HCT116 (cell line): ENCODE measurements around the gene RUNX1. TPM values are rescaled to one million over a fixed set of nuclear protein-coding genes. Genes with fewer than 3 reads are reported as not detected.

Source experiments
- ATAC-seq: fragments of 200-7000 bp; cut with Tn5 transposase; 2 replicates; pipeline ENCODE4 v1.9.1; 2020; ENCODE audit warnings: mild to moderate bottlenecking, moderate library complexity
- BruUV-seq: library from RNA; stranded (reverse); fragments of 400-500 nt; replicated peaks from 2 replicates; lab custom pipeline; 2021; lab: Mats Ljungman, UMichigan
- CTCF ChIA-PET: fragments of 300-600 bp; sonication (Branson Sonifier 250); formaldehyde crosslinking; loops from one replicate; lab custom pipeline; 2021; ENCODE audit warnings: antibody characterized with exemption; lab: Charles Lee
- POLR2A ChIA-PET: fragments of 300-600, 350-600 bp; sonication (Branson Sonifier 250); formaldehyde crosslinking; loops from one replicate; lab custom pipeline; 2021; ENCODE audit warnings: antibody characterized with exemption; lab: Charles Lee
- RAD21 ChIA-PET, 2 experiments: fragments of 300-600 bp; sonication (Branson Sonifier 250); formaldehyde crosslinking; loops; one replicate each; lab custom pipeline; 2023; ENCODE audit warnings: low total read pairs in 2 of 2; ENCODE audit not compliant: uncharacterized antibody in 2 of 2, unreplicated experiment in 2 of 2, low non-redundant PET in 1 of 2; lab: Charles Lee
- DNase-seq: peaks from one replicate; pipeline ENCODE4 v3.0.0-alpha.2; 2010; ENCODE audit warnings: low read depth, low spot score
- H2AFZ ChIP-seq: fragments of 200-600 bp; shearing (Covaris generic), sonication (generic); 2 replicates; pipeline ENCODE4 v1.6.1; 2017; ENCODE audit warnings: low read depth, mixed run types, mixed read lengths, antibody characterized with exemption, low read length; ENCODE audit not compliant: poor library complexity, severe bottlenecking
- H3K27ac ChIP-seq: 2 replicates; pipeline ENCODE4 v1.5.1; 2012; ENCODE audit warnings: low read depth, low read length
- H3K27me3 ChIP-seq: fragments of 200-600 bp; sonication (generic); 2 replicates; pipeline ENCODE4 v1.6.1; 2016; ENCODE audit warnings: mixed run types, low read length, mixed read lengths; ENCODE audit not compliant: insufficient read depth
- H3K36me3 ChIP-seq, 2 experiments: fragments of 200-500 bp in 1 of 2; fragments of 200-600 bp in 1 of 2; sonication (Bioruptor generic) in 1 of 2; sonication (generic) in 1 of 2; 2 replicates each; pipeline versions ENCODE4 v1.5.1 to v1.6.1; 2014 to 2016; ENCODE audit warnings: low read length in 2 of 2, inconsistent platforms in 1 of 2, mixed read lengths in 1 of 2, mixed run types in 1 of 2; ENCODE audit not compliant: insufficient read depth in 2 of 2, control insufficient read depth in 1 of 2
- H3K4me1 ChIP-seq, 2 experiments: fragments of 200-600 bp in 1 of 2; sonication (generic) in 1 of 2; 2 replicates each; pipeline versions ENCODE4 v1.5.1 to v1.6.1; 2012 to 2017; ENCODE audit warnings: low read length in 2 of 2, inconsistent platforms in 1 of 2, mild to moderate bottlenecking in 1 of 2, mixed read lengths in 1 of 2, mixed run types in 1 of 2, moderate library complexity in 1 of 2; ENCODE audit not compliant: insufficient read depth in 2 of 2, control insufficient read depth in 1 of 2
- H3K4me2 ChIP-seq: fragments of 200-600 bp; sonication (generic); 2 replicates; pipeline ENCODE4 v1.6.1; 2017; ENCODE audit warnings: mixed run types, low read length, mixed read lengths
- H3K4me3 ChIP-seq, 2 experiments: fragments of 200-600 bp in 1 of 2; sonication (generic) in 1 of 2; replicated peaks in 1 of 2; 2 replicates each; pipeline ENCODE4 v1.5.1; 2011 to 2016; ENCODE audit warnings: low read length in 2 of 2, control low read depth in 1 of 2, low read depth in 1 of 2, mild to moderate bottlenecking in 1 of 2, mixed read lengths in 1 of 2, mixed run types in 1 of 2
- H3K79me2 ChIP-seq: fragments of 200-600 bp; sonication (generic); 2 replicates; pipeline ENCODE4 v1.6.1; 2017; ENCODE audit warnings: mild to moderate bottlenecking, mixed run types, low read length, moderate library complexity, mixed read lengths; ENCODE audit not compliant: insufficient read depth
- H3K9ac ChIP-seq: fragments of 200-600 bp; sonication (generic); 2 replicates; pipeline ENCODE4 v1.6.1; 2016; ENCODE audit warnings: low read length, mixed read lengths
- H3K9me2 ChIP-seq: fragments of 200-600 bp; sonication (generic), shearing (Covaris generic); 2 replicates; pipeline ENCODE4 v1.6.1; 2017; ENCODE audit warnings: mixed run types, mild to moderate bottlenecking, moderate library complexity; ENCODE audit not compliant: insufficient read depth
- H3K9me3 ChIP-seq, 2 experiments: fragments of 200-500 bp in 1 of 2; fragments of 200-600 bp in 1 of 2; sonication (Bioruptor generic) in 1 of 2; sonication (generic) in 1 of 2; 2 replicates each; pipeline ENCODE4 v1.6.1; 2014 to 2017; ENCODE audit warnings: low read length in 2 of 2, mixed read lengths in 2 of 2, inconsistent platforms in 1 of 2, low read depth in 1 of 2, mild to moderate bottlenecking in 1 of 2, mixed run types in 1 of 2, moderate library complexity in 1 of 2; ENCODE audit not compliant: control insufficient read depth in 1 of 2, insufficient read depth in 1 of 2
- H4K20me1 ChIP-seq: fragments of 200-600 bp; sonication (generic), shearing (Covaris generic); 2 replicates; pipeline ENCODE4 v1.6.1; 2017; ENCODE audit warnings: mixed run types, mild to moderate bottlenecking, moderate library complexity; ENCODE audit not compliant: insufficient read depth
- CEBPB ChIP-seq: IDR thresholded peaks from 2 replicates; pipeline ENCODE4 v1.6.1; 2012; ENCODE audit warnings: low read depth
- FOSL1 ChIP-seq: IDR thresholded peaks from 2 replicates; pipeline ENCODE4 v1.6.1; 2012; ENCODE audit warnings: low read depth
- MAX ChIP-seq: IDR thresholded peaks from 2 replicates; pipeline ENCODE4 v1.6.1; 2012
- POLR2AphosphoS5 ChIP-seq: IDR thresholded peaks from 2 replicates; pipeline ENCODE4 v1.6.1; 2011; ENCODE audit warnings: mild to moderate bottlenecking, low read depth, low read length, moderate library complexity
- REST ChIP-seq: IDR thresholded peaks from 2 replicates; pipeline ENCODE4 v1.6.1; 2012; ENCODE audit warnings: low read depth
- SP1 ChIP-seq: IDR thresholded peaks from 2 replicates; pipeline ENCODE4 v1.6.1; 2012; ENCODE audit warnings: low read depth
- TCF7L2 ChIP-seq: IDR thresholded peaks from 2 replicates; pipeline ENCODE4 v1.7.0; 2011; ENCODE audit warnings: borderline replicate concordance, inconsistent platforms; ENCODE audit not compliant: insufficient read depth, insufficient read length; ENCODE audit errors: extremely low read depth
- YY1 ChIP-seq: IDR thresholded peaks from 2 replicates; pipeline ENCODE4 v1.6.1; 2011; ENCODE audit warnings: low read length, low read depth, moderate library complexity, mild to moderate bottlenecking; ENCODE audit not compliant: insufficient replicate concordance; ENCODE audit errors: extremely low read depth
- ZFX ChIP-seq: fragments of 450-650 bp; IDR thresholded peaks from 2 replicates; pipeline ENCODE4 v1.6.1; 2017
- ZNF274 ChIP-seq: fragments of 200-500 bp; sonication (Bioruptor generic); IDR thresholded peaks from 2 replicates; pipeline ENCODE4 v1.6.1; 2014; ENCODE audit warnings: mild to moderate bottlenecking, low read depth, low read length, inconsistent platforms
- intact Hi-C: fragments of 100-400 bp; cut with micrococcal nuclease; formaldehyde crosslinking; loops from 2 replicates; pipeline ENCODE4 v1.10.0; 2022
- total RNA-seq: library from RNA; stranded (reverse); gene quantifications from one replicate; pipeline ENCODE4 v1.2.1, GENCODE V29; 2021; ENCODE audit not compliant: unreplicated experiment

The RUNX1 gene
- total RNA-seq, 1 experiment from 2014 or later, result 33.5 TPM

- TF ChIP-seq YY1 (no peak), ZFX (no peak), TCF7L2 (no peak), REST (no peak), FOSL1 (no peak), ZNF274 (no peak), POLR2AphosphoS5 (no peak), SP1 (no peak), CEBPB (no peak), MAX (no peak)
- TF ChIP-seq, all 23 proteins: peak for 0
- intact Hi-C loops, result no loop called here
- Histone ChIP-seq H3K9ac (no peak overlapping the region), H3K36me3 (no peaks in the 10 kb centered on the region), H3K4me3 (no peak overlapping the region), H3K4me1 (no peaks in the 10 kb centered on the region), H3K27me3 (no peaks in the 10 kb centered on the region; the same call in 1 of the 2 replicates), H3K9me3 (no peaks in the 10 kb centered on the region), H3K4me2 (no peak overlapping the region), H2AFZ (no peak overlapping the region), H4K20me1 (no peaks in the 10 kb centered on the region), H3K79me2 (no peaks in the 10 kb centered on the region), H3K27ac (no peak overlapping the region), H3K9me2 (no peaks in the 10 kb centered on the region)
- RAD21 ChIA-PET, result no interaction called here
- CTCF ChIA-PET, result no interaction called here
- POLR2A ChIA-PET, result no interaction called here
- no TSS peak for BruUV-seq
- no peak for DNase-seq
- ATAC-seq, result no peak
Measured at GRCh38 chr21:34997294-34997693, 51.8 kb downstream of the RUNX1 start.
